ENCODE data around the gene PBXIP1. TPM values are rescaled to one million over a fixed set of nuclear protein-coding genes. Genes with fewer than 3 reads are reported as not detected.

PBXIP1 gene
- total and polyA plus RNA-seq, 2 of the 13 experiments (the other 11 are each of a cell fraction or from before 2014, with no cell fraction given): 16.3 to 31.9 TPM

GRCh38 chr1:154974102-154974807, 18.4 kb upstream of the PBXIP1 start, which contains the start of gene CKS1B (continued):
- TF ChIP-seq CEBPZ (IDR thresholded peaks at IDR 0.05; ENCODE audit: low read length) (peak; percentile 65), ZSCAN20 (CRISPR knock-in tag; IDR thresholded peaks at IDR 0.05; ENCODE audit: borderline replicate concordance) (no peak), RAD21 (CRISPR knock-in tag; IDR thresholded peaks at IDR 0.05) (no peak), SETDB1 (CRISPR knock-in tag; IDR thresholded peaks at IDR 0.05; ENCODE audit: borderline replicate concordance) (no peak), SATB2 (CRISPR knock-in tag; IDR thresholded peaks at IDR 0.05) (no peak), ZFYVE20 (CRISPR knock-in tag; IDR thresholded peaks at IDR 0.05; ENCODE audit: borderline replicate concordance, low read depth) (no peak), ZNF280B (CRISPR knock-in tag; IDR thresholded peaks at IDR 0.05; ENCODE audit: borderline replicate concordance) (0 out of 2 replicates have a peak, but pooled peaks have one; percentile 43), SNAPC4 (CRISPR knock-in tag; IDR thresholded peaks at IDR 0.05) (no peak), SIX1 (CRISPR knock-in tag; IDR thresholded peaks at IDR 0.05; ENCODE audit: borderline replicate concordance) (no peak), TMF1 (CRISPR knock-in tag; IDR thresholded peaks at IDR 0.05; ENCODE audit: low read depth) (peak; percentile 60; the same call in 1 of the 2 replicates), ELK4 (CRISPR knock-in tag; IDR thresholded peaks at IDR 0.05; ENCODE audit: borderline replicate concordance) (no peak), ZNF747 (CRISPR knock-in tag; IDR thresholded peaks at IDR 0.05; ENCODE audit: borderline replicate concordance) (peak; percentile 41; the same call in 1 of the 2 replicates), NFKBIZ (CRISPR knock-in tag; IDR thresholded peaks at IDR 0.05) (no peak), NFATC3 (CRISPR knock-in tag; IDR thresholded peaks at IDR 0.05) (no peak; the same call in 1 of the 2 replicates), ZUFSP (CRISPR knock-in tag; IDR thresholded peaks at IDR 0.05; ENCODE audit: borderline replicate concordance) (no peak)
